Cerebellar nuclear complex (tissue), 1 donor: ENCODE results near the gene WDR36.

Source experiments
- DNase-seq, 2 experiments: peaks; one replicate each; lab custom pipeline; 2025; lab: John Stamatoyannopoulos, UW

Gene WDR36

DNA sequence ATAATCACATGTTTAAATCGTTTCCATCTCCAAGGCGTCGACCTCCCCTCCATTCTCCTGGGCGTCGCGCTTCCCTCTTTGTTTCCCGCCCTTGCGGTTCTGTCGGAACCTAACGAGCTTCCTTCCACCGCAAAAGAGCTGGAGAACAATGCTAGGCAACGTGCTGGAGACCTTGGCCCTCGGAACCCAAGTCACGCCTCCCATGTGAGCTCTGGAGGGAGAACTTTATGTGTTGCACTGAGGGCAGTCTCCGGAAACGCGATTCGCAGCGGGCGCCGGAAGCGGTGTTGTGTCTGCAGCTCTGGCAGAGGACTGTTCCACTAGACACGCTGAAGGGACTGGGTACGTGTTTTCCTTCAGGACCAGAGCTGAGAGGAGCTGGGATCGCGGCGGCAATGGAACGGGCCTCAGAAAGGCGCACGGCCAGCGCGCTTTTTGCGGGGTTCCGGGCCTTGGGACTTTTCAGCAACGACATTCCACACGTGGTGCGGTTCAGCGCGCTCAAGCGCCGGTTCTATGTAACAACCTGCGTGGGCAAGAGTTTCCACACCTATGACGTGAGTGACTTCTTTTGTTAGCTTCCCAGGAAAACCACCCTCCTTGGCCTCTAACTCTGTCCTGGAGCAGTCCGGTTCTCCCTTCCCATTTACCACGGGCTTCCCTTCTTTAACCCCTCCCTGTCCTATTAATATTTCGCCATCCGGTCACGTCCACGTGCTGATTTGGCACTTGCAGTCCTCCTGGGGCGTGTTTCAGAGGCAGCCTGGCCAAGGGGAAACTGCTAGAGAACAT lies at the start of gene WDR36:
TSS of gene WDR36 (plus strand) at position 287 of the 792 bp plus-strand sequence. CDS start at position 396, 109 bp downstream.
- peak; percentile 28 to 61 for DNase-seq

GRCh38 chr5:111043712-111044506 lies 48.2 kb upstream of the WDR36 start:
- DNase-seq, result no peak

GRCh38 chr5:111058064-111058463 lies 34.1 kb upstream of the WDR36 start:
- DNase-seq, result no peak

GRCh38 chr5:111060169-111060568 lies 32.0 kb upstream of the WDR36 start:
- DNase-seq, result no peak

DNA sequence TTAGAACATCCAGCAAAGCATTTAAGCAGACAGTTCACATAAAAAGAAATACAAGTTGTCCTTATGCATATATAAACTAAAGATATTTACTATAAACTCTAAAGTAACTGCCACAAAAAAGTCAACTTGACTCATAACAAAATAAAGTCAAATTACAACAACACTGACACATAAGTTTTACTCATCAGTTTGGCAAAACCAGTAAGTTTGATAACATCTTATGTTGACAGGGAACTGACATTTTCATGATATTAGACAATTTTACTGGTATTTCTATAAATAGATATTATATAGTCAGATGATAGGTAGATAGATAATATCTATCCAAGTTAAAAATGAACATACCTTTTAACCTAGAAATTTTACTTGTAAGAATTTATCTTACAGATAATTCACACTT lies 30.5 kb upstream of the WDR36 start:
- DNase-seq, result no peak

- no peak for DNase-seq
Observed at GRCh38 chr5:111063709-111064322, 28.3 kb upstream of the WDR36 start.

- no peak for DNase-seq
Observed at GRCh38 chr5:111066261-111066938, 25.7 kb upstream of the WDR36 start.

DNA sequence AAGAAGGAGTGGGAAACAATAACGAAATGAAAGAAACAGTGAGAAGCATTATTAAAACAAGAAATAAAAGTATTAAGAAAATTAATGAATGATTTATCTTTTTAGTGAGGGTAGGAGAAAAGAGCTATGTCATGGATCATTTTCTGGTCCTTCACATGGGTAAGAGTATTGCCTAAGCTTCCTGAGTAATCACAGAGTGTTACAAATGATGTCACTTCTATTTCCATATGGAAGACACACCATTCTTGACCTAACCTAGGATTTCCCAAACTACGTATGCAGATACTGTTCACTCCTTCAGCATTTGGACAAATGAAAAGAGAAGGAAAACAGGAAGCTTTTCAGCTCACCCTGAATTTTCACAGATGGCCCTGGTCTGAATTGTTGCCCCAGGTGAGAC lies 23.9 kb upstream of the WDR36 start:
- no peak for DNase-seq

GRCh38 chr5:111069839-111070238 lies 22.3 kb upstream of the WDR36 start:
- no peak for DNase-seq

DNA sequence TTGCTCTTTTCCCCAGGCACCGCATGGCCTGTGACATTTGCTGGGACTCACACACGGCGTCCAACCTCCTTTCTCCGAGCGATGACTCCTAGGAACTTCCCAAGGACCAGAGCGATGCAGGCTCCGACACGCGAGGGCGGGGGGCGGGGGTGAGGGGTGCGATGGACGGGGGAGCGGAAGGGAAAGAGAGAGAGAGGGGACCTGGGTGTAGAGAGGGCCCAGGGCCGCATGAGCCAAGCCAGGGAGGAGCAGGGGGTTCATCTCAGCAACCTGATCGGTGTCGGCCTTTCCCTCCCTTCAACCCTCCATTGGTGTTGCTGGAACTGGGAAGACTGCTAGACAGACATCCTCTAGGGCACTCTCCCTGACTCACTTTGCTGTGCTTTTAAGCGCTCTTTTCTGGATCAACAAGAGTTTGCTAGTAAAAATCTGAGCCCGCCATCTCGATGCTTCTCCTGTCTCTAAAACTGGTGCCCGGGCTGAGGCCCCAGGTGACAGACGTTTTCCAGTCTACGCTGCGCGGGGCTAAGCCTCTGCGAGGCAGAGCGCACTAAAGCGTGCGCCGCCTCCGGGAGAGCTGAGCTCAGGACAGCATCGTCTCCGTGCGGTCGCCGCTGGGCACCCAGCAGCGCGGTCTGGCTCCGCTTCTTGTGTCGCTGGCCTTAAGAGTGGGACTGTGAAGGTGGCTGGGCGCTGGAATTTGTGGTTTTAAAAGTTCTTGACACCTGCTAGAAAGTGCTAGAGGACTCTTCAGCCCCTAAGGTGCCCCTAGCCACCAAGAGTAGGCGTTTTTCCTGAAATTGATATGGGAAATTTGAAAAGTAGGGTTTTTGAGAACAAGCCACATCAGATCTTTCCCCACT lies 21.6 kb upstream of the WDR36 start:
- no peak for DNase-seq

GRCh38 chr5:111071413-111071812 lies 20.7 kb upstream of the WDR36 start, which contains the start of gene TSLP:
TSLP (plus strand) TSS chr5:111071713; CDS start chr5:111071891, 178 bp downstream.
- no peak for DNase-seq

- DNase-seq, result no peak
Observed at GRCh38 chr5:111072949-111073682, 19.0 kb upstream of the WDR36 start.

GRCh38 chr5:111074244-111074643 lies 17.9 kb upstream of the WDR36 start:
- no peak for DNase-seq

DNA sequence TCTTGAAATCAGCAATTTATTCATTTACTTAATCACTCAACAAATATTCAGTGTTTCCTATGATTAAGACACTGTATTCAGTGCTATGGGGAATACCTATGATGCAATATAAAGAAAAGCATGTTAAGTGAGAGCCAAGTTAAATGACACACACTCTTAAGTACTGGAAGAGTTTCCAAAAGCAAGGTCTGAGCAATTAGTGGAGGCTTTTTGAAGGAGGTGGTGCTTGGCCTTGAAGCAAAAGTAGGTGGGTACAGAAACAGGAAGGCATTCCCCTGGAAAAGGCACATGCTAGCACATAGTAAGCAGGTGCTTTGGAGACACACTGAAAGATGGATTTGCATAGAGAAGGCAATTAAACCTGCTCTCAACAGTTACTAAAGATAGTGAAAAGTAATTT lies 16.6 kb upstream of the WDR36 start:
- DNase-seq, result no peak

GRCh38 chr5:111076091-111076490 lies 16.1 kb upstream of the WDR36 start:
- no peak for DNase-seq

DNA sequence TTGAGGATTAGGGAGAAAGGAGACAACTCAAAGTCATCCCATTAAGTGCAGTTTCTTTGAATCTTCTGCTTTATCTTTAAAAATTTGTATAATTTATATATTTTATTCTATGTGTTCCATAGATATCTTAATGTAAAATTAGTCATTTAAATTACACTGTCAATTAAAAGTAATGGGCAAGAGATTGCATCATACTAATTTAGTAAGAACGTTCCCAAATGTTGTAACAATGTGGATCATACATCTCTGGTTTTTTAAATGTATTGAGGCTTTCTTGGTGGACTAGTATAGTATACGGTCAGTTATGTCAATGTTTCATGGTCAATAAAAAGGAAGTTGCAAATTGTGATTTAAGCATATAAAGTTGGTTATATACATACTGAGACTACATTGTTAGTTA lies 14.5 kb upstream of the WDR36 start:
- no peak for DNase-seq

GRCh38 chr5:111079846-111080245 lies 12.3 kb upstream of the WDR36 start:
- no peak for DNase-seq

GRCh38 chr5:111083323-111083722 lies 8.8 kb upstream of the WDR36 start:
- DNase-seq, result no peak

GRCh38 chr5:111095982-111096381 lies 3.8 kb downstream of the WDR36 start:
- DNase-seq, result no peak

DNA sequence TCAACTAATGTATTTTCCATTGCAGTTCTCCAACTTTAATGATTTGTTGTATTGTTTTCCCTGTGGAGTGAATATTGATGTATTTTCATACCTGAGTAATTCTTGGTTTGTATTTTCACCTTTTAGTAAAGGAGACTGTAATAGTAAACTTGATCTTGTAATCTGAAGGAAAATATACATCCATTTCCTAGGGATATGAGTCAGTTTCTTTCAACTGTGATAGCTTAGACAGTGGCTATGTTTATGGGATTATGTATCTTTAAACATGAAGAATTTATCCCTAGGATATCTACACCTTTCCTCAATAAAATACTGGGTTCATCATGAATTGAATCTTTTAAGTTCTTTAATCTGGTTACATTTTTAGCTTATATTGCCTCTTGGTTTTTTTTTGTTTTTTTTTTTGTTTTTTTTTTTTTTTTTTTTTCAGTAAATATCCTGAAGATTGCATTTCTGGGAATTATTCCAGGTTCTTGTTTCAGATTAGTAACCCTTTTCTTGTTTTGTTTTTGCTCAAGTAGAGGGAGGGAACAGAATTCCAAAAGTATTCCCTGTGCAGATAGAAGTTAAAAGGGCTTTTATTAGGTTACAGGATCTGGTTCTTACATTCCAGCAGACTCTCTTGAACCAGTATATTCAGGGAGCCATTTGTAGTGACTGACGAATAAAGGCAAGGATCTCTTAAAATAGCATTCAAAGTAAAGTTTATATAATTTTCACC lies 7.1 kb downstream of the WDR36 start:
- DNase-seq, result no peak
